SKM-1 (cell line): ENCODE measurements around the gene ATF4.

Source experiments
- DNase-seq: peaks from one replicate; lab custom pipeline; 2025; ENCODE audit not compliant: unreplicated experiment; lab: John Stamatoyannopoulos, UW

ATF4 gene, protein sequence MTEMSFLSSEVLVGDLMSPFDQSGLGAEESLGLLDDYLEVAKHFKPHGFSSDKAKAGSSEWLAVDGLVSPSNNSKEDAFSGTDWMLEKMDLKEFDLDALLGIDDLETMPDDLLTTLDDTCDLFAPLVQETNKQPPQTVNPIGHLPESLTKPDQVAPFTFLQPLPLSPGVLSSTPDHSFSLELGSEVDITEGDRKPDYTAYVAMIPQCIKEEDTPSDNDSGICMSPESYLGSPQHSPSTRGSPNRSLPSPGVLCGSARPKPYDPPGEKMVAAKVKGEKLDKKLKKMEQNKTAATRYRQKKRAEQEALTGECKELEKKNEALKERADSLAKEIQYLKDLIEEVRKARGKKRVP

DNA sequence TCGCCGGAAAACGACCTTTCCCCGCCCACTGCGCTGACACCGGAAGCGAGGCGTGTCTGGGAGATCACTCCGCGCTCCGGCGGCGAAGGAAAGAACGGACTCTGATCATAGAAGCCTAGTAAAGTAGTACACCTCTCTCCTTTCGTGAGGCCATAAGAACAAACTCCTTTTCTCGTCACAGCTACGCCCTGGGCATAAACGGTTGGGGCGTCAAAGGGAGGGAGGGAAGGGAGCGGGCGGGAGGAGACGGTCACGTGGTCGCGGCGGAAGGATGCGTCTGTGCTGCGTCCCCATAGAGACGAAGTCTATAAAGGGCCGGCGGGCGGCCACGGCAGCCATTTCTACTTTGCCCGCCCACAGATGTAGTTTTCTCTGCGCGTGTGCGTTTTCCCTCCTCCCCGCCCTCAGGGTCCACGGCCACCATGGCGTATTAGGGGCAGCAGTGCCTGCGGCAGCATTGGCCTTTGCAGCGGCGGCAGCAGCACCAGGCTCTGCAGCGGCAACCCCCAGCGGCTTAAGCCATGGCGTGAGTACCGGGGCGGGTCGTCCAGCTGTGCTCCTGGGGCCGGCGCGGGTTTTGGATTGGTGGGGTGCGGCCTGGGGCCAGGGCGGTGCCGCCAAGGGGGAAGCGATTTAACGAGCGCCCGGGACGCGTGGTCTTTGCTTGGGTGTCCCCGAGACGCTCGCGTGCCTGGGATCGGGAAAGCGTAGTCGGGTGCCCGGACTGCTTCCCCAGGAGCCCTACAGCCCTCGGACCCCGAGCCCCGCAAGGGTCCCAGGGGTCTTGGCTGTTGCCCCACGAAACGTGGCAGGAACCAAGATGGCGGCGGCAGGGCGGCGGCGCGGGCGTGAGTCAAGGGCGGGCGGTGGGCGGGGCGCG, at the start of gene ATF4:
ATF4 (plus strand) TSS at position 337 of the 880 bp plus-strand sequence. CDS start 884 bp downstream, outside the sequence.
- DNase-seq = peak; percentile 84

DNA sequence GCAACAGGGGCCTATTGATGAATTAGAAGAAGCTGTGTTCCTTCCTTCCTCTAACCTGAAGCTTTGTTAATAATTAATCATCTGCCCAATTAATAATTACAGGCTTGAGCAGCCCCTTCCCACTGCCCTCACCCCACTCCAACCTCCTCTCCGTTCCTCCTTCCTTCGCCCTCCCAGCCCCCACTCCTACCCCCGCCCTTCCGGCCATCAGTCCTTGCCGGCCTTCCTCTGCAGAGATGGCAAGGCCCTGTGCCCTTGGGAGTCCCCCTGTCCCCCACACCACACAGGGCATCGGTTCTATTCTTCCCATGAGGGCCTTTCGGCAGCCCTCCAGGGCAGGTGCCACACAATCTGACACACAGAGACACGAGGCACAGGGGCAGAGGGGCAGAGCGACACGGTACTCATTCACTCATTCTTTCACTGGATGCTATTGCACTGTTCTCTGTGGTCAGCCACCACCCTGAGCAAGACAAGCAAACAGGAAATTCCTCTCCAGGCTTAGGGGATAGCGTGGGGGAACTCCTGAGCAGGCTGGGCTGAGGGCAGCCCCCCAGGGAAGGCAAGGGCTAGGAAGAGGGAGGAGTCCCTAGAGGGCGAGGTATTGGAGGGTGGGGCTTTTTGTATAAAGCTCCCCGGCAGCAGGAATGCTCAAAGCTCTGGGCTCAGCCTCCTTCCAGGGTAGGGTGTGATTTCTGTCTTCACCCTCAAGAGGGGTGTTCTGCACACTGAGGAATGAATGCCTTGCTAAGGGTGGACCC, 48.8 kb upstream of the ATF4 start:
- DNase-seq = peak; percentile 17

GRCh38 chr22:39472570-39473556, 47.5 kb upstream of the ATF4 start:
- DNase-seq = no peak

DNA sequence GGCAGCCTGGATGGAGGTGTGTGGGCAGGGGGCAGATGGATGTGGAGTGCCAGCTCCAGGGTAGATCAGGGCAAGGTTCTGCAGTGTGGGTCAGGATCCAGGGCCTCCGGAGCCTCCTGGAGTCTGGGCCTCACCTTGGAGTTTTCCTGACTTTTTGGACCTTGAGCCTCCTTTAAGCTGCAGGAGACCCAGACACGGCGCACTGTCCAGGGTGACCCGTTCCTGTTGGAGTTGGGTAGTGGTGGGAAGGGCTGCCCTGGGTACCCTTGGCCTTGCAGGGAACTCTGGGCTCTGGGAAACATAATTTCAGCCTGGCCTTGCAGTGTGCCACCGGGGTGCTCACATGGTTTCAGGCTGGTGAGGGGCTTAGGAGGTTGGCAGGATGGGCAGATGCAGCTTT, 46.5 kb upstream of the ATF4 start:
- DNase-seq = no peak

GRCh38 chr22:39474351-39475111, 45.8 kb upstream of the ATF4 start:
- DNase-seq = no peak

DNA sequence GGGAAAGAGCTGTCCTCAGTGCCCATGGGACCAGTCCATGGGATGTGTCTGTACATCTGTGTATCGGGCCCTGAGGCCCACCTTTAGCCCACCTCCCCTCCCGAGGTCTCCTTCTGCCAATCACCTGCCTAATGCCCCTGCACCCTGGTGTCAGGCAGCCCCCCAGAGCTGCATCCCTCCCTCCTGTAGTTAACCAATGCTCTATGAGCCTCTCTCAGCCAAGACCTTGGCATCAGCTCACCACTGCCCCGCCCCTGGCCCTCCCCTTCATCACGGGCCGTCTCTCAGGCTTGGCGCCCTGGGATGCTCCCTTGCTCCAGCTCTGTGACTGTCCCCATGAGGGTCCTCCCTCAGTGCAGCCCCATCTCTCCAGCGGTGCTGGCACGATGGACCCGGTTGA, 45.0 kb upstream of the ATF4 start:
- no peak for DNase-seq

- DNase-seq = no peak
Observed at GRCh38 chr22:39475902-39476301, 44.5 kb upstream of the ATF4 start.

DNA sequence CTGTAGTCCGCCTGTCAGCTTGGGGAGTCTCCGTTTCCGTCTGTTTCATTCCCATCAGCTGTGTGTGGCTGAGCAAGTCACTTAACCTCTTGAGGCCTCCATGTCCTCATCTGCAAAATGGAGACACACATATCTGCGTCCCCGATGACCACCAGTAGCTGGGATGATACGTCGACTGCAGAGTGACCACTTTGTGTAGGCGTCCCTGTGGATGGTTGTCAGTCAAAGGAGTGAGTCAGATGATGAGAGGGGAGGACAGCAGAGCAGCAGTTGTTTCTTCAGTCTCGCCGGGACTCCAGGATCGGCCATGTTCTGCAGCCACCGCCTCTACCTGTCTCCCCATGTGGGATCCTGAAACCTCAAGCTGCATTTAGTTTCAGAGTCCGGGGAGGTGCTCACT, 43.7 kb upstream of the ATF4 start:
- no peak for DNase-seq

- DNase-seq = no peak
Observed at GRCh38 chr22:39477542-39477941, 42.8 kb upstream of the ATF4 start.

DNA sequence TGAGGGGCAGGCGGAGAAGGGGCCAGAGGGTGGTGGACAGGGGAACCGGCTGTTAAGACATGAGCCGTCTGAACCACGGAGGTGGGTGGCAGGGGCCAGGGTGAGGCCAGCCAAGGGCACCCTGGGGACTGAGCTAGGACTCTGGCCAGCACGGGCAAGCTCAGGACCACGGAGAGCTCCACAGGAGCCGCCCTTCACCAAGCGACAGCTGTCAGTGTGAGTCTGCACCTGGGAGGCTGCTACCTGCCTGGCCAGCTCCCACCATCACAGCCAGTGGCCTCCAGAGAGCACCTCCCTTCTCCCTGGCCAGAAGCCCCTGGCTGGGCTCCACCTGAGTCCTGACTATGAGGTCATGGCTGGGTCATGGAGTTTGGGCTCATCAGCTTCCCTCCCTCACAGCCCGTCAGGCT, 41.9 kb upstream of the ATF4 start:
- no peak for DNase-seq

DNA sequence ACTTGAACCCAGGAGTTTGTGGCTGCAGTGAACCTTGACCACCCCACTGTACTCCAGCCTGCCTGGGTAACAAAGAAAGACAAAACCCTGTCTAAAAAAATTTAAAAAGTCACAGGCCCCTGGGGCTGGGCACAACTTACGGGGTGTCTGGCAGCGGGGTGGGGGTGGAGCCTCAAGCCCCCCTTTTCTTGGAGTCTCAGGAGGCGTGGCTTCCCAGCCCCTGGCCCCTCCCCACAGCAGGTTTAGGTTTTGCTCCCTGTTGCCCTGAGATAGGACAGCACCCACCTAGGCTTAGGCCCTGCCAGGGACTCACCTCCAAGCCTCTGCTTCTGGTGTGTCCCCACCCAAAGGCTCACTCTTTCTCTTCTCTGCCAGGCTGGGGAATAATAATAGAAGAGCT, 41.1 kb upstream of the ATF4 start:
- no peak for DNase-seq

DNA sequence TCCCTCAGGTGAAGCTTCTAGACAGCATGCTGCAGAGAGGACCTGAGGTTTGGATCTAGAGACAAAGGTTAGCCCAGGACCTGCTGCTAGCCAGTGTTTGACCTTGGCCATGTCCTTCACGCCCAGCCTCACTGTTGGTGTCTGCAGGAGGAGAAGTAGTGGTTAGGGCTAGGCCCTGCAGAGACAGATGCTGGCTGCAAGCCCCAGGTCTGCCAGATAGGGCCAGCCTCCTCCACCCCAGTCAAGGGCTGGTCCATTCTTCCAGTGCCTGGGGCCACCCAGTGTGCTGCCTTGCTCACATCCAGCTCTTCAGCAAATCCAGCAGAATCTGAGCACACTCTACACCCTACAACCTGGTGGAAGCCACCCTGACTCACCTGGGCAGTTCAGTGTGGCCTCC, 39.8 kb upstream of the ATF4 start:
- DNase-seq = no peak

GRCh38 chr22:39481054-39481453, 39.3 kb upstream of the ATF4 start:
- no peak for DNase-seq

DNA sequence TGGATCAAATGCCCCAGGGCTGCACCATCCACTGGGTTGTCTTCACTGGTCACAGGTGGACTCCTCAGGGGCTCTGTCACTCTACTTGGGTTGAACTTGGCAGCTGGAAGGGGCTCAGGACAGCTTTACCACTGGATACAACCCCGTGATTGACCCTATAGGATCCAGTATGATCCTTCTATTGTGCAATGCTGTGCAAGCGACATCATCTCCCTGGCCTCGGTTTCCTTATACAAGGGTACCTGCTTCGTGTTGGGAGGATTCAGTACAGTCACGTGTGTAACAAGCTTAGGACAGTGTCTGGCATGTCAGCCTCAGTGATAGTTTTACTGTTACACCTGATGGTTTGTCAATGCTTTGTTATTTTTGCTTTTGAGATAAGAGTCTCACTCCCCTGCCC, 38.8 kb upstream of the ATF4 start:
- DNase-seq = no peak

- DNase-seq = no peak
Observed at GRCh38 chr22:39482768-39483167, 37.6 kb upstream of the ATF4 start.

- DNase-seq = no peak
Observed at GRCh38 chr22:39486951-39487825, 33.2 kb upstream of the ATF4 start.

- no peak for DNase-seq
Observed at GRCh38 chr22:39487826-39488520, 32.4 kb upstream of the ATF4 start.

GRCh38 chr22:39488563-39489083, 31.7 kb upstream of the ATF4 start:
- no peak for DNase-seq
